RWPE2 (cell line): Measurements from ENCODE around the gene BLNK.

Experiments
- ATAC-seq: fragments of 200-7000 bp; cut with Tn5 transposase; 3 replicates; pipeline ENCODE4 v1.9.1; 2021; ENCODE audit warnings: low read depth
- DNase-seq: peaks from one replicate; pipeline ENCODE4 v3.0.0-alpha.2; 2020; ENCODE audit warnings: low spot score
- H3K27ac ChIP-seq: fragments of 450-650 bp; 2 replicates; pipeline ENCODE4 v1.5.1; 2017; ENCODE audit warnings: mild to moderate bottlenecking; ENCODE audit not compliant: poor library complexity, severe bottlenecking
- H3K27me3 ChIP-seq: fragments of 250-450 bp; sonication (Bioruptor Pico); 2 replicates; pipeline ENCODE4 v1.5.1; 2021; ENCODE audit warnings: mild to moderate bottlenecking, moderate library complexity; ENCODE audit not compliant: insufficient read depth, poor library complexity, severe bottlenecking
- H3K36me3 ChIP-seq: fragments of 250-450 bp; sonication (Bioruptor Pico); 2 replicates; pipeline ENCODE4 v1.5.1; 2020; ENCODE audit warnings: low read depth, mild to moderate bottlenecking, moderate library complexity
- H3K4me1 ChIP-seq: fragments of 250-450 bp; sonication (Bioruptor Pico); 2 replicates; pipeline ENCODE4 v1.5.1; 2021; ENCODE audit warnings: mild to moderate bottlenecking, moderate library complexity; ENCODE audit not compliant: insufficient read depth, poor library complexity, severe bottlenecking
- H3K4me3 ChIP-seq: fragments of 250-450 bp; sonication (Bioruptor Pico); 2 replicates; pipeline ENCODE4 v1.5.1; 2021; ENCODE audit warnings: mild to moderate bottlenecking, moderate library complexity; ENCODE audit not compliant: severe bottlenecking
- H3K9me3 ChIP-seq: fragments of 250-450 bp; sonication (Bioruptor Pico); 2 replicates; pipeline ENCODE4 v1.5.1; 2021; ENCODE audit warnings: mild to moderate bottlenecking, moderate library complexity; ENCODE audit not compliant: severe bottlenecking
- TF ChIP-seq, protein P1 (sequence below): fragments of 450-650 bp; IDR thresholded peaks from one replicate; pipeline ENCODE4 v1.5.1; 2017; ENCODE audit warnings: mild to moderate bottlenecking, moderate library complexity; ENCODE audit not compliant: poor library complexity, severe bottlenecking

Gene BLNK

GRCh38 chr10:96271016-96271815 lies at the start of gene BLNK:
TSS of gene BLNK (minus strand) at chr10:96271569. CDS start at chr10:96271398, 171 bp downstream.
- H3K4me1 ChIP-seq, result peaks cover 16% of the 10 kb centered on the region
- TF ChIP-seq, protein P1, sequence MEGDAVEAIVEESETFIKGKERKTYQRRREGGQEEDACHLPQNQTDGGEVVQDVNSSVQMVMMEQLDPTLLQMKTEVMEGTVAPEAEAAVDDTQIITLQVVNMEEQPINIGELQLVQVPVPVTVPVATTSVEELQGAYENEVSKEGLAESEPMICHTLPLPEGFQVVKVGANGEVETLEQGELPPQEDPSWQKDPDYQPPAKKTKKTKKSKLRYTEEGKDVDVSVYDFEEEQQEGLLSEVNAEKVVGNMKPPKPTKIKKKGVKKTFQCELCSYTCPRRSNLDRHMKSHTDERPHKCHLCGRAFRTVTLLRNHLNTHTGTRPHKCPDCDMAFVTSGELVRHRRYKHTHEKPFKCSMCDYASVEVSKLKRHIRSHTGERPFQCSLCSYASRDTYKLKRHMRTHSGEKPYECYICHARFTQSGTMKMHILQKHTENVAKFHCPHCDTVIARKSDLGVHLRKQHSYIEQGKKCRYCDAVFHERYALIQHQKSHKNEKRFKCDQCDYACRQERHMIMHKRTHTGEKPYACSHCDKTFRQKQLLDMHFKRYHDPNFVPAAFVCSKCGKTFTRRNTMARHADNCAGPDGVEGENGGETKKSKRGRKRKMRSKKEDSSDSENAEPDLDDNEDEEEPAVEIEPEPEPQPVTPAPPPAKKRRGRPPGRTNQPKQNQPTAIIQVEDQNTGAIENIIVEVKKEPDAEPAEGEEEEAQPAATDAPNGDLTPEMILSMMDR, result no peak
- peak; percentile 86 for ATAC-seq
- H3K9me3 ChIP-seq, result no peaks in the 10 kb centered on the region
- peak within 1 kb of the TSS; percentile 20 for H3K27ac ChIP-seq
- DNase-seq, result no peak
- H3K27me3 ChIP-seq, result no peaks in the 10 kb centered on the region
- H3K36me3 ChIP-seq, result no peaks in the 10 kb centered on the region
- peak within 1 kb of the TSS; percentile 5 for H3K4me3 ChIP-seq

GRCh38 chr10:96319754-96320474 lies 48.5 kb upstream of the BLNK start:
- Histone ChIP-seq H3K9me3 (no peaks in the 10 kb centered on the region), H3K4me1 (no peaks in the 10 kb centered on the region), H3K4me3 (no peak overlapping the region), H3K27ac (no peak overlapping the region), H3K27me3 (peaks cover 12% of the 10 kb centered on the region), H3K36me3 (no peaks in the 10 kb centered on the region)
- ATAC-seq, result no peak
- TF ChIP-seq, protein P1, result no peak
- DNase-seq, result no peak

- TF ChIP-seq, protein P1, result peak; percentile 9
- H3K27me3 ChIP-seq, result peaks cover 4% of the 10 kb centered on the region
- H3K9me3 ChIP-seq, result no peaks in the 10 kb centered on the region
- H3K4me3 ChIP-seq, result no peak overlapping the region
- H3K27ac ChIP-seq, result no peak overlapping the region
- ATAC-seq (no peak), DNase-seq (no peak)
- no peaks in the 10 kb centered on the region for H3K4me1 ChIP-seq
- H3K36me3 ChIP-seq, result no peaks in the 10 kb centered on the region
Observed at GRCh38 chr10:96317067-96317833, 45.9 kb upstream of the BLNK start.

DNA sequence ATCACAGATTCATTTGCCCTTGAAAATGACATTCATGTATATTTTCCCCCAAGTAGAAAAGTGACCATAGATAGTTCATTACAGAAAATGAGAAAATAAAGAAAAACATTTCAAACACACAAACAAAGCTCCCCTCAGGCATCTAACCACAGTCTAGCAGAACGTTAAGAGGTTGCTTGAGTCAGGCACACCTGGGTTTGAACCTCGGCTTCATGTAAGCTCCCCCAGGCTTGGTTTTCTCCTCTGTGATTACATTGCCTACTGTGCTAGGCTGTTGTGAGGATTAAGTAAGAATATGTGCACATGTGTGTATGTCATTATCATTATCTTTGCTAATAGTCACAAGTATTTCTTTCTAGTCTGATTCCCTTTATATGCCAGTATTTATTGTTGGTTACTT lies 42.0 kb upstream of the BLNK start:
- TF ChIP-seq, protein P1, result no peak
- DNase-seq (no peak), ATAC-seq (0 out of 3 replicates have a peak, but pooled peaks have one; percentile 10)
- H3K9me3 ChIP-seq, result no peaks in the 10 kb centered on the region
- H3K4me3 ChIP-seq, result no peak overlapping the region
- H3K4me1 ChIP-seq, result no peaks in the 10 kb centered on the region
- H3K36me3 ChIP-seq, result no peaks in the 10 kb centered on the region
- H3K27me3 ChIP-seq, result no peaks in the 10 kb centered on the region
- no peak overlapping the region for H3K27ac ChIP-seq
